GM23248 (cell line): ENCODE measurements around the gene MBOAT1. TPM values are rescaled to one million over a fixed set of nuclear protein-coding genes. Genes with fewer than 3 reads are reported as not detected.
"Not testable (repeated sequence)": the region's sequence is repeated elsewhere in the genome, so short reads cannot be mapped to it uniquely, and the experiment has no call there.

ENCODE experiments used
- DNase-seq: peaks from one replicate; pipeline ENCODE4 v3.0.0-alpha.2; 2015
- H2AFZ ChIP-seq: fragments of 200-600 bp; sonication (generic); 2 replicates; pipeline ENCODE4 v1.6.1; 2016; ENCODE audit warnings: antibody characterized with exemption
- H3F3A ChIP-seq: fragments of 200-600 bp; sonication (generic); 2 replicates; pipeline ENCODE4 v1.6.1; 2016; ENCODE audit warnings: mild to moderate bottlenecking, antibody characterized with exemption, mixed run types; ENCODE audit not compliant: insufficient read depth
- H3K27ac ChIP-seq: fragments of 200-600 bp; sonication (generic); 2 replicates; pipeline ENCODE4 v1.5.1; 2016; ENCODE audit warnings: mild to moderate bottlenecking
- H3K27me3 ChIP-seq: fragments of 200-600 bp; sonication (generic); replicated peaks from 2 replicates; pipeline ENCODE4 v1.6.1; 2016; ENCODE audit warnings: mild to moderate bottlenecking; ENCODE audit not compliant: insufficient read depth
- H3K36me3 ChIP-seq: fragments of 200-600 bp; sonication (generic); 2 replicates; pipeline ENCODE4 v1.6.1; 2016; ENCODE audit warnings: low read depth, mild to moderate bottlenecking
- H3K4me1 ChIP-seq: fragments of 200-600 bp; sonication (generic); 2 replicates; pipeline ENCODE4 v1.6.1; 2016; ENCODE audit warnings: mild to moderate bottlenecking; ENCODE audit not compliant: insufficient read depth
- H3K4me2 ChIP-seq: fragments of 200-600 bp; sonication (generic); one replicate; pipeline ENCODE4 v1.6.1; 2016; ENCODE audit warnings: mild to moderate bottlenecking; ENCODE audit not compliant: unreplicated experiment
- H3K4me3 ChIP-seq: fragments of 200-600 bp; sonication (generic); 2 replicates; pipeline ENCODE4 v1.5.1; 2016; ENCODE audit warnings: mild to moderate bottlenecking
- H3K79me2 ChIP-seq: fragments of 200-600 bp; sonication (generic); 2 replicates; pipeline ENCODE4 v1.6.1; 2016; ENCODE audit warnings: mild to moderate bottlenecking; ENCODE audit not compliant: insufficient read depth
- H3K9ac ChIP-seq: fragments of 200-600 bp; sonication (generic); 2 replicates; pipeline ENCODE4 v1.6.1; 2016; ENCODE audit warnings: mild to moderate bottlenecking
- H3K9me2 ChIP-seq: fragments of 200-600 bp; sonication (generic); 2 replicates; pipeline ENCODE4 v1.6.1; 2016; ENCODE audit warnings: mixed run types, mild to moderate bottlenecking, moderate library complexity; ENCODE audit not compliant: insufficient read depth
- H3K9me3 ChIP-seq: fragments of 200-600 bp; sonication (generic); one replicate; pipeline ENCODE4 v1.6.1; 2017; ENCODE audit warnings: low read depth
- H4K20me1 ChIP-seq: fragments of 200-600 bp; sonication (generic); 2 replicates; pipeline ENCODE4 v1.6.0; 2016; ENCODE audit not compliant: insufficient read depth
- EZH2 ChIP-seq: fragments of 200-600 bp; sonication (generic); IDR thresholded peaks from 2 replicates; pipeline ENCODE4 v1.6.1; 2018; ENCODE audit warnings: antibody characterized with exemption, mild to moderate bottlenecking; ENCODE audit not compliant: insufficient read depth, poor library complexity, severe bottlenecking
- EZH2phosphoT487 ChIP-seq: fragments of 200-600 bp; sonication (generic); IDR thresholded peaks from 2 replicates; pipeline ENCODE4 v1.6.1; 2018; ENCODE audit warnings: antibody characterized with exemption, moderate library complexity, mild to moderate bottlenecking, low read depth; ENCODE audit not compliant: insufficient read depth
- WGBS, 2 experiments: methylation state at CpG; one replicate each; pipeline ENCODE4 v1.1.6; 2015 to 2017; ENCODE audit warnings: low lambda C conversion rate in 2 of 2, low coverage in 1 of 2; ENCODE audit errors: missing lambda C conversion rate in 2 of 2; 5-methylcytosine and 5-hydroxymethylcytosine counted together
- in situ Hi-C: fragments of 300-500 bp; cut with MboI; formaldehyde crosslinking; loops from 2 replicates; pipeline ENCODE4 v1.15.0; 2020
- polyA plus RNA-seq: library from polyadenylated mRNA; unstranded; fragments of >200 nt; fragmentation: Nextera tagmentation; extraction: Ambion mirVana; gene quantifications from 2 replicates; pipeline ENCODE4 v1.2.1, GENCODE V29; 2016
- total RNA-seq: library from RNA; depleted of rRNA; stranded (reverse); fragments of >200 nt; shearing (Covaris generic); gene quantifications from 2 replicates; pipeline ENCODE4 v1.2.3, GENCODE V29; 2014

MBOAT1 gene
- total and polyA plus RNA-seq, 2 experiments from 2014 or later, result 1.8 to 4.0 TPM

- Histone ChIP-seq H3K4me2 (no peak overlapping the region), H3K36me3 (no peaks in the 10 kb centered on the region), H2AFZ (no peak overlapping the region), H3K4me3 (no peak overlapping the region), H3K9ac (no peak overlapping the region), H3K79me2 (no peaks in the 10 kb centered on the region), H3K9me3 (no peaks in the 10 kb centered on the region), H3K4me1 (peaks cover 20% of the 10 kb centered on the region), H3F3A (peaks cover 18% of the 10 kb centered on the region), H3K9me2 (no peaks in the 10 kb centered on the region), H4K20me1 (no peaks in the 10 kb centered on the region), H3K27me3 (no peaks in the 10 kb centered on the region), H3K27ac (no peak overlapping the region)
- no peak for TF ChIP-seq EZH2
- TF ChIP-seq EZH2phosphoT487, result no peak
- WGBS, 2 experiments, result 83 to 88% methylated on average over 2 of the region's 2 CpGs
- in situ Hi-C loops, result no loop called here
- DNase-seq, result peak; percentile 42
These were observed 29.2 kb downstream of the MBOAT1 start for GRCh38 chr6:20182926-20183521.

GRCh38 chr6:20182069-20182468 is 30.2 kb downstream of the MBOAT1 start:
- Histone ChIP-seq H3K4me1 (peaks cover 11% of the 10 kb centered on the region), H3K27ac (no peak overlapping the region), H3F3A (peaks cover 10% of the 10 kb centered on the region), H4K20me1 (no peaks in the 10 kb centered on the region), H3K4me2 (no peak overlapping the region), H2AFZ (no peak overlapping the region), H3K9ac (no peak overlapping the region), H3K27me3 (no peaks in the 10 kb centered on the region), H3K79me2 (no peaks in the 10 kb centered on the region), H3K36me3 (no peaks in the 10 kb centered on the region), H3K4me3 (no peak overlapping the region), H3K9me2 (no peaks in the 10 kb centered on the region), H3K9me3 (no peaks in the 10 kb centered on the region)
- WGBS, 2 experiments, result 97 to 100% methylated on average over 2 of the region's 2 CpGs
- no peak for DNase-seq
- TF ChIP-seq EZH2 (no peak), EZH2phosphoT487 (no peak)
- in situ Hi-C loops, result no loop called here

- Histone ChIP-seq H3K4me3 (no peak overlapping the region), H3K4me1 (peaks cover under 1% of the 10 kb centered on the region; the same call in 1 of the 2 replicates), H4K20me1 (no peaks in the 10 kb centered on the region), H3K79me2 (no peaks in the 10 kb centered on the region), H3K9me2 (no peaks in the 10 kb centered on the region), H3K9me3 (no peaks in the 10 kb centered on the region), H3K27me3 (no peaks in the 10 kb centered on the region), H3K27ac (no peak overlapping the region), H3K4me2 (no peak overlapping the region), H2AFZ (no peak overlapping the region), H3K36me3 (no peaks in the 10 kb centered on the region), H3K9ac (no peak overlapping the region), H3F3A (0 out of 2 replicates have a peak, but pooled peaks cover under 1% of the 10 kb centered on the region)
- 61 to 68% methylated on average over 2 to 3 of the region's 3 CpGs for WGBS, 2 experiments
- DNase-seq, result peak; percentile 26
- in situ Hi-C loops, result no loop called here
- TF ChIP-seq EZH2 (no peak), EZH2phosphoT487 (no peak)
These were observed 31.3 kb downstream of the MBOAT1 start for GRCh38 chr6:20180935-20181334.

GRCh38 chr6:20179287-20180045 is 32.8 kb downstream of the MBOAT1 start:
- H3K9me2 ChIP-seq, H4K20me1 ChIP-seq, H3K4me3 ChIP-seq, H3K4me2 ChIP-seq, H3K9ac ChIP-seq, H3K4me1 ChIP-seq, H3K27me3 ChIP-seq, H3F3A ChIP-seq, H3K27ac ChIP-seq, in situ Hi-C loops, H2AFZ ChIP-seq, H3K36me3 ChIP-seq, H3K9me3 ChIP-seq, DNase-seq, H3K79me2 ChIP-seq: not testable (repeated sequence)
- 92 to 95% methylated on average over 4 of the region's 4 CpGs for WGBS, 2 experiments
